ENCODE data around the gene FGF21.
A peak's percentile ranks its signal among the peaks of the same experiment; 100 is the strongest.
"Not testable (repeated sequence)": the region's sequence is repeated elsewhere in the genome, so short reads cannot be mapped to it uniquely, and the experiment has no call there.

FGF21 gene

GRCh38 chr19:48755084-48755641 is at the start of gene FGF21:
FGF21 (plus strand) TSS chr19:48755524; CDS start chr19:48756237, 713 bp downstream.
- DNase-seq, result no peak

- no peak for DNase-seq
These were observed 46.9 kb upstream of the FGF21 start for GRCh38 chr19:48708471-48708870.

GRCh38 chr19:48711106-48711662 is 44.1 kb upstream of the FGF21 start:
- DNase-seq, result no peak

GRCh38 chr19:48713041-48713863 is 42.1 kb upstream of the FGF21 start:
- DNase-seq, result no peak

GRCh38 chr19:48713864-48714755 is 41.2 kb upstream of the FGF21 start:
- peak; percentile 99 for DNase-seq

- DNase-seq, result no peak
These were observed 40.3 kb upstream of the FGF21 start for GRCh38 chr19:48714759-48715675.

GRCh38 chr19:48715681-48716171 is 39.6 kb upstream of the FGF21 start:
- DNase-seq, result no peak

- DNase-seq, result peak; percentile 32
These were observed 38.6 kb upstream of the FGF21 start for GRCh38 chr19:48716562-48717291.

GRCh38 chr19:48718106-48718505 is 37.2 kb upstream of the FGF21 start:
- not testable (repeated sequence) for DNase-seq

GRCh38 chr19:48718711-48719231 is 36.6 kb upstream of the FGF21 start:
- no peak for DNase-seq

GRCh38 chr19:48719263-48720171 is 35.8 kb upstream of the FGF21 start, which contains the start of gene MAMSTR:
MAMSTR (minus strand) TSS chr19:48719725; CDS start chr19:48719031, 694 bp downstream.
- DNase-seq, result no peak

GRCh38 chr19:48720251-48720612 is 35.1 kb upstream of the FGF21 start:
- no peak for DNase-seq

GRCh38 chr19:48720613-48721296 is 34.6 kb upstream of the FGF21 start:
- peak; percentile 95 for DNase-seq

- no peak for DNase-seq
These were observed 33.1 kb upstream of the FGF21 start for GRCh38 chr19:48722196-48722708.

- DNase-seq, result peak; percentile 79
These were observed 30.2 kb upstream of the FGF21 start for GRCh38 chr19:48724796-48725753.

- no peak for DNase-seq
These were observed 28.8 kb upstream of the FGF21 start for GRCh38 chr19:48726556-48726955.

- DNase-seq, result no peak
These were observed 26.2 kb upstream of the FGF21 start for GRCh38 chr19:48728911-48729664.
